ENCODE data around the gene MED9.
A peak's percentile ranks its signal among the peaks of the same experiment; 100 is the strongest.

The MED9 gene

GRCh38 chr17:17487998-17488397 lies 11.2 kb downstream of the MED9 start:
- no peak for DNase-seq (ENCODE audit: insufficient read length, low spot score)
- no peak for FAIRE-seq

- no peak for DNase-seq (ENCODE audit: insufficient read length, low spot score)
- no peak for FAIRE-seq
These were observed 14.3 kb downstream of the MED9 start for GRCh38 chr17:17491031-17491471.

GRCh38 chr17:17491546-17491988 lies 14.8 kb downstream of the MED9 start:
- DNase-seq (ENCODE audit: insufficient read length, low spot score), result no peak

GRCh38 chr17:17492085-17492484 lies 15.3 kb downstream of the MED9 start:
- FAIRE-seq (no peak), DNase-seq (ENCODE audit: insufficient read length, low spot score) (no peak)

More at GRCh38 chr17:17491546-17491988, 14.8 kb downstream of the MED9 start:
- FAIRE-seq, result no peak

- FAIRE-seq (no peak), DNase-seq (ENCODE audit: insufficient read length, low spot score) (no peak)
These were observed 15.8 kb downstream of the MED9 start for GRCh38 chr17:17492571-17492970.

- FAIRE-seq (no peak), DNase-seq (ENCODE audit: insufficient read length, low spot score) (no peak)
These were observed 16.6 kb downstream of the MED9 start for GRCh38 chr17:17493249-17493985.

- DNase-seq (ENCODE audit: insufficient read length, low spot score) (no peak), FAIRE-seq (no peak)
These were observed 17.2 kb downstream of the MED9 start for GRCh38 chr17:17493986-17494466.

GRCh38 chr17:17494499-17494869 lies 17.7 kb downstream of the MED9 start:
- FAIRE-seq (no peak), DNase-seq (ENCODE audit: insufficient read length, low spot score) (no peak)

- no peak for FAIRE-seq
- no peak for DNase-seq (ENCODE audit: insufficient read length, low spot score)
These were observed 18.2 kb downstream of the MED9 start for GRCh38 chr17:17494870-17495535.

GRCh38 chr17:17495536-17496188 lies 18.9 kb downstream of the MED9 start:
- FAIRE-seq, result no peak

GRCh38 chr17:17496189-17497064 lies 19.6 kb downstream of the MED9 start, which contains the start of gene RASD1:
Gene RASD1, minus strand, starts transcription at chr17:17496395. Its CDS starts 214 bp downstream, at chr17:17496181.
- DNase-seq (ENCODE audit: insufficient read length, low spot score) (peak; percentile 97), FAIRE-seq (peak; percentile 68)

More at GRCh38 chr17:17495536-17496188, 18.9 kb downstream of the MED9 start:
- no peak for DNase-seq (ENCODE audit: insufficient read length, low spot score)

GRCh38 chr17:17497065-17497844 lies 20.5 kb downstream of the MED9 start:
- FAIRE-seq (no peak), DNase-seq (ENCODE audit: insufficient read length, low spot score) (no peak)

GRCh38 chr17:17497845-17498520 lies 21.2 kb downstream of the MED9 start:
- no peak for FAIRE-seq
- no peak for DNase-seq (ENCODE audit: insufficient read length, low spot score)

GRCh38 chr17:17498606-17499301 lies 22.0 kb downstream of the MED9 start:
- DNase-seq (ENCODE audit: insufficient read length, low spot score), result no peak
- FAIRE-seq, result no peak

- FAIRE-seq, result no peak
These were observed 22.8 kb downstream of the MED9 start for GRCh38 chr17:17499402-17500145.

GRCh38 chr17:17500999-17501605 lies 24.3 kb downstream of the MED9 start:
- DNase-seq (ENCODE audit: insufficient read length, low spot score), result no peak
- FAIRE-seq, result no peak

More at GRCh38 chr17:17499402-17500145, 22.8 kb downstream of the MED9 start:
- no peak for DNase-seq (ENCODE audit: insufficient read length, low spot score)
